GM19025 (cell line): ENCODE measurements around the gene ABCC4.

Experiments
- ATAC-seq: cut with Tn5 transposase; IDR thresholded peaks from one replicate; pipeline ENCODE4 v1.9.1; 2021; ENCODE audit warnings: mild to moderate bottlenecking, low read depth, moderate library complexity; ENCODE audit not compliant: unreplicated experiment

ABCC4 gene

DNA sequence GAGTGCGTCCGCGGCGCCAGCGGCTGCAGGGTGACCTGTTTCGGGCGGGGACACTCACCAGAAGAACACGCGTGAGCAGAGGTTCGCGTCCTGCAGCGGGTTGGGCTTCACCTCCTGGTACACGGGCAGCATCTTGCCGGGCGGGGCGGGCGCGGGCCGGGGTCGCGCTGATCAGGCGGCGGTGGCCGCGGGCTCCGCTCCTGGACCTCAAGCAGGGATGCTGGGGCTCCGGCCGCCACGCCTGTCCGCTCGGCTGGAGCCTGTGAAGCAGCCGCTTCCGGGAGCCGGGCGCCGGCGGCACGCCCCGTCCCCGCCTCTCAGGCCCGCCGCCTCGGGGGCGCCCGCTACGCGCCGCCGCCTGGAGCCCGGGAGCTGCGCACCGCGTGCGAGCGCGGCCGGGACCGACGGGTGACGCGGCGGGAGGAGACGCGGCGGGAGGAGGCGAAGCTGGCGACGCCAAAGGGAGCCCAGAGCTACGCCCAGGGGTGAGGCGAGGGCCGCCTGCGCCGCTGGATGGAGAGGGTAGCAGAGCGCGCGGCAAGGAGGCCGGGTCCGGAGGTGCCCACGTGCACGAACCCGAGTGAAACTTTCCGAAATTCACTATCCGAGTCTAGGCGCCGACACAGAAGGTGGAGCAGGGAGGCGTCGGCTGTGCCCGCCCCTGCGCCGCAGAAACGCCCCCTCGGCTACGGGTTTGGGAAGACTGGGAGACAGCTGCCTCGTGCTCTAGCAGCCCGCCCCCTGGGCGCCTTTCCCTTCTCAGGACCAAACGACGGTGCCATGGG, at the start of gene ABCC4:
TSS of gene ABCC4 (minus strand) at position 269 of the 785 bp plus-strand sequence. CDS start at position 132, 137 bp downstream.
- peak; percentile 83 for ATAC-seq

DNA sequence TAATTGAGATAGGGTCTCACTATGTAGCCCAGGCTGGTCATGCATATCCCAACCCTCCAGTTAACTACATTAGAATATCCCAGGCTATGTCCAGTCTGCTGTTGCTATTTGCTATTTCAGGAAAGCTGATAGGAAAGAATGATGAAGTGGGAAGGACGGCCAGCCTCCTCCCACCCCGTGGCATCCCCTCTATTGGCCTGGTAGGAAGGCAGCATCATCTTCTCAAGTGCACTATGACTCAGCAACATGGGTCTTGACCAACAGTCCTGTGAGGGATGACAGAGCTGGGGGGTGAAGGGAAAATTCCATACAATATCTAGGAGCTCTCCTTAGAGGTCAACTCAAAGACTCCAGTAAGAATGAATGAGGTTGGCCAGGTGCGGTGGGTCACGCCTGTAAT, 48.0 kb upstream of the ABCC4 start:
- ATAC-seq, result no peak

DNA sequence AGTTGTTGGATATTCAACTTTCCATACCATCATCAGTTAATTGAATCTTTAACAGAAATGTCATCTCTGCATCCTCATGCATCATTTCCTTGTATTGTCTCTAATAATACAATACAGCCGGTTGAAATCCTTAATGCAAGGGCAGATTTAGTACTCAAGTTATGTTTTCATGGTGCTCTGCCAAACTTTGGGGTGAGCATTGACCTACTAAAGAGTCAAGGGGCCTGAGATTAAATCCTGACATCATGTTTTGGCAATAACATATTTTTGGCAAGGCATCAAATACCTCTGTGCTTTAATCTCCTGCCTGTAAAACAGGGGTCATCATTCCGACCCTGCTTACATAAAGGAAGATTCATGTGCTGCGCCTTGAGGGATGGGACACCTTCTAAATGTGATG, 42.7 kb upstream of the ABCC4 start:
- ATAC-seq, result no peak

DNA sequence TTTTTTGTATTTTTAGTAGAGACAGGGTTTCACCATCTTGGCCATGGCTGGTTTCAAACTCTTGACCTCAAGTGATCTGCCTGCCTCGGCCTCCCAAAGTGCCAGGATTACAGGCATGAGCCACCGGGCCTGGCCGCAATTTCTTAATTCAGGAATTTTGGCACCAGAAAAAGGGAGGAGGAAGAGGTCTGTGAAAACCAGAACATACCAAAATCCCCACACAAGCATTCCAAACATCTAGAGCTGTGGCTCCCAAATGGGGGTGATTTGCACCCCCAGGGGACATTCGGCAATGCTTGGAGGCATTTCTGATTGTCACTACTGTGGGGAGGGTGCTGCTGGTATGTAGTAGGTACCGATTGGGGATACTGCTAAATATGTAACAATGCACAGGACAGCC, 40.2 kb upstream of the ABCC4 start:
- no peak for ATAC-seq

DNA sequence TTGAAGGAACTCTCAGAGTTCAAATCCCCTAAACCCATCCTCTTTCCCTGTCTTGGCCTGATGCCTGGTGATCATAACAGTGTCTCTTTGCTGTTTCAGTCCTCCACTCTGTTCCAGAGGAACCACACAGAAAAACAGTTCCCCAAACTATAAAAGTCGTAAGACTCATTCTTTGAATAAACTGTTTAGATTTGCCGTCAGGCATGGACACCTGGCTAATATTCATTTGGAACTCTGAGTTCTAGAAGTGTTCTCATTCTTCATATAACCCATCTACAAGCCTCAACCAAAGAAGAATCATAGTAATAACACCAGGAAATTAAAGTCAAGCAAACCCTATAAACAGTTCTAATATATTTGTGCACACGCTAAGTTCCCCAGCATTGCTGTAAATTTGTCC, 37.7 kb upstream of the ABCC4 start:
- no peak for ATAC-seq

GRCh38 chr13:95337597-95337996, 36.3 kb upstream of the ABCC4 start:
- ATAC-seq, result no peak

DNA sequence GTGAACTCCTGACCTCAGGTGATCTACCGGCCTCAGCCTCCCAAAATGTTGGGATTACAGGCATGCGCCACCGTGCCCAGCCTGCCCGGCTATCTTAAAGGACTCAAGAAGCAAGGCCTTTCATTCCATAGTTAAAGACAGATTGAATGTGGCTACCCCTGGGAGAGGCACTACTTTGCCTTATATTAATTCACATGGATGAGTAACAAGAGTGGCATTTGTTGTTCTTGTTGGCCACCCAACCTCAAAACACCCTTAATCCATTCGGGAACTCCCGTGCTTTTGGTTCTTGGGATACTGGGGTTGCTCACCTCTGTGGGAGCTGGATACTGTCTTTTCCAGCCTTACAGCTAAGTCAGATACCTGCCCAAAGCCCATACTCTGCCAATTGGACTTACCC, 34.4 kb upstream of the ABCC4 start:
- no peak for ATAC-seq

GRCh38 chr13:95328386-95328785, 27.1 kb upstream of the ABCC4 start:
- no peak for ATAC-seq

DNA sequence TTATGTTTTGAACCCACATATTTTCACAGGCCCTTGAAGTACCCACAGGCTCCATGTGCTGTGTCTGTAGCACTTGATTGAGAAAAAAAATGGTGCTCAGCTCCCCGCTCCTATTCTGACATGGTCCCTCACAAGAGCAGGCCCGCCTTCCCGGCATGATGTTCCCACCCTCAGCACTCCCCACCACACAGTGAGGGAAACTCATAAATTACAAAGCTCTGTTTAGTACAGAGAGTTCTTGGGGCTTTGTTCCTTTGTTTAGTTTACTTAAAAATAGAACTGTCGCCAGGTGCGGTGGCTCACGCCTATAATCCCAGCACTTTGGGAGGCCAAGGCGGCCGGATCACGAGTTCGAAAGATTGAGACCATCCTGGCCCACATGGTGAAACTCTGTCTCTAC, 25.9 kb upstream of the ABCC4 start:
- no peak for ATAC-seq

DNA sequence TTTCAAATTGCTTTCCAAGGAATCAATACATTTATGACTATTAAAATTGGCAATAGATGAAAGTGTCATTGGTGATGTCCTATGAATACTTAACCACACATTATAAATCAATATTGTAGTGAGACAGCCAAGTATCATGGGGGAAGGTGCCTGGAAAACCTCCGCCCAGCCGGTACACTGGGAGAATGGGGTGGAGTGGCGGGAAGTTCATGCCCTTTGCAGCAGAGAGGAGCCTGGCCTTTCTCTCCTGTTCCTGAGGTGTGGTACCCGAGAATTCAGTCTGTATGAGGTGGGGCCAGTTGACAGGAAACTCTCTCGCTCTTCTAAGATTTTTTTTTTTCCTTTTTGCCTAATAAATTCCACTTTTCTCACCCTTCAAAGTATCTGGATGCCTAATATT, 25.4 kb upstream of the ABCC4 start:
- ATAC-seq, result no peak

GRCh38 chr13:95325485-95325884, 24.2 kb upstream of the ABCC4 start:
- no peak for ATAC-seq

GRCh38 chr13:95323930-95324662, 22.8 kb upstream of the ABCC4 start:
- ATAC-seq, result no peak

- ATAC-seq, result no peak
These were observed 18.5 kb upstream of the ABCC4 start for GRCh38 chr13:95319551-95320274.

GRCh38 chr13:95317039-95317989, 16.1 kb upstream of the ABCC4 start:
- ATAC-seq, result no peak

DNA sequence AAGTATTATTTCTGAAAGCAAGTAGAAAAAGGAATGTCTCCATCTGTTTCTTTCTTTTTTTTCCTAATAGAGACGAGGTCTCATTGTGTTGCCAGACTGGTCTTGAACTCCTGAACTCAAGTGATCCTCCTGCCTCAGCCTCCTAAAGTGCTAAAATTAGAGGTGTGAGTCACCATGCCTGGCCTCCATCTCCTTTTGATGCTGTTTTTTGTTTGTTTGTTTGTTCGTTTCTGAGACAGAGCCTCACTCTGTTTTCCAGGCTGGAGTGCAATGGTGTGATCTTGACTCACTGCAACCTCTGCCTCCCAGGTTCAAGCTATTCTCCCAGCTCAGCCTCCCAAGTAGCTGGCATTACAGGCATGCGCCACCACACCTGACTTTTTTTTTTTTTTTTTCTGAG, 14.5 kb upstream of the ABCC4 start:
- ATAC-seq, result no peak

- no peak for ATAC-seq
These were observed 6.3 kb upstream of the ABCC4 start for GRCh38 chr13:95307507-95307906.

- ATAC-seq, result no peak
These were observed 3.2 kb upstream of the ABCC4 start for GRCh38 chr13:95304453-95304852.

DNA sequence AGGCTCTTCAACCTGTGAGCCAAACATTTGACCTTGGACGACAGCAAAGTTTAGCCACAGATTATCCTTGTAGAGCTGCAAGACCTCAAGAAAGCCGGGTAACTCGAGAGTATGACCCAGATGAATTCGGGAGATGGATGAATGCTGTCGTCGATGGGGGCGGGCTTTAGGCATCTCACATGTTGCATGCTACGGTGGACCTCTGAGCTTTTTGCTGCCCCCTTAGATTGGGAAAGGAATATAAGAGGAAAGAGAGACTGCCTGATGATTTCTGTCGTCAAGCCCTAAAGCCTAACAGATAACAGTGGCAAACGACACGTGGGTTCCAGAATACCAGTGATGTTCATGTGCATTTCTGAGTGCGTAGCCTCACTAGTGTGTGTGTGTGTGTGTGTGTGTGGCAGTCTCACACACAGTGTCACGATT, 730 bp upstream of the ABCC4 start:
- peak; percentile 0 for ATAC-seq

DNA sequence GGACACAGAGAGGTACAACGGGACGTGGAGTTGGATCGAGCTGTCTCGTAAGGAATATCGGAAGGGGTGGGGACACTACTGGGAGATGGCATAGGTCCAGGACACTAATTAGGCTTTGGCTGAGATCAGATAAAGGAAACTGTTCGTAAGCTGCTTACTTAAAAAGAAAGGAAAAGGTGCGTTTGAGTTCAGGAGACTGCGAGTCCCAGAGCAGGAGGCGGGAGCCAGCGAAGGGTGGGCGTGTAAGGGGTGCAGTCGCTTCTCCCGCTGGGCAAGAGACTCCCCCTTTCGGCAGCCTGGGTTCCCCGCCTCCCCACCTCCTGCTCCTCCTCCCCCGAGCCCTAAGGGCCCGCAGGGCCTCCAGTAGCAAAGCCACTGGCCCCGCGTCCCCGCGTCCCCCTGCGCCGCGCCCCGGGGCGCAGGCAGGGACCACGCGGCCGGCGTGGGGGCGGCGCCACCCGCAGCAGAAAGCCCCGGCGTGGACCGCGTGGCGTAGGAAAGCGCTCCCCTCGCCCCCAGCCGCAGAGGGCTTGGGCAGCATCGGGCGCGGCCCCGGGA, 547 bp downstream of the ABCC4 start:
- ATAC-seq, result peak; percentile 38
